Measurements from ENCODE around the gene PRDX5. TPM values are rescaled to one million over a fixed set of nuclear protein-coding genes. Genes with fewer than 3 reads are reported as not detected.

PRDX5 gene
- total and polyA plus RNA-seq, 9 of the 15 experiments (the other 6 are each of a cell fraction or from before 2014, with no cell fraction given) = 40.8 to 327 (median 204) TPM

GRCh38 chr11:64358907-64359711, 41.2 kb downstream of the PRDX5 start, which contains the start of gene RPS6KA4 (continued):
- TF ChIP-seq, protein P1, sequence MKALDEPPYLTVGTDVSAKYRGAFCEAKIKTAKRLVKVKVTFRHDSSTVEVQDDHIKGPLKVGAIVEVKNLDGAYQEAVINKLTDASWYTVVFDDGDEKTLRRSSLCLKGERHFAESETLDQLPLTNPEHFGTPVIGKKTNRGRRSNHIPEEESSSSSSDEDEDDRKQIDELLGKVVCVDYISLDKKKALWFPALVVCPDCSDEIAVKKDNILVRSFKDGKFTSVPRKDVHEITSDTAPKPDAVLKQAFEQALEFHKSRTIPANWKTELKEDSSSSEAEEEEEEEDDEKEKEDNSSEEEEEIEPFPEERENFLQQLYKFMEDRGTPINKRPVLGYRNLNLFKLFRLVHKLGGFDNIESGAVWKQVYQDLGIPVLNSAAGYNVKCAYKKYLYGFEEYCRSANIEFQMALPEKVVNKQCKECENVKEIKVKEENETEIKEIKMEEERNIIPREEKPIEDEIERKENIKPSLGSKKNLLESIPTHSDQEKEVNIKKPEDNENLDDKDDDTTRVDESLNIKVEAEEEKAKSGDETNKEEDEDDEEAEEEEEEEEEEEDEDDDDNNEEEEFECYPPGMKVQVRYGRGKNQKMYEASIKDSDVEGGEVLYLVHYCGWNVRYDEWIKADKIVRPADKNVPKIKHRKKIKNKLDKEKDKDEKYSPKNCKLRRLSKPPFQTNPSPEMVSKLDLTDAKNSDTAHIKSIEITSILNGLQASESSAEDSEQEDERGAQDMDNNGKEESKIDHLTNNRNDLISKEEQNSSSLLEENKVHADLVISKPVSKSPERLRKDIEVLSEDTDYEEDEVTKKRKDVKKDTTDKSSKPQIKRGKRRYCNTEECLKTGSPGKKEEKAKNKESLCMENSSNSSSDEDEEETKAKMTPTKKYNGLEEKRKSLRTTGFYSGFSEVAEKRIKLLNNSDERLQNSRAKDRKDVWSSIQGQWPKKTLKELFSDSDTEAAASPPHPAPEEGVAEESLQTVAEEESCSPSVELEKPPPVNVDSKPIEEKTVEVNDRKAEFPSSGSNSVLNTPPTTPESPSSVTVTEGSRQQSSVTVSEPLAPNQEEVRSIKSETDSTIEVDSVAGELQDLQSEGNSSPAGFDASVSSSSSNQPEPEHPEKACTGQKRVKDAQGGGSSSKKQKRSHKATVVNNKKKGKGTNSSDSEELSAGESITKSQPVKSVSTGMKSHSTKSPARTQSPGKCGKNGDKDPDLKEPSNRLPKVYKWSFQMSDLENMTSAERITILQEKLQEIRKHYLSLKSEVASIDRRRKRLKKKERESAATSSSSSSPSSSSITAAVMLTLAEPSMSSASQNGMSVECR (CRISPR knock-in tag; IDR thresholded peaks at IDR 0.05) = peak; percentile 20; the same call in 1 of the 2 replicates
- TF ChIP-seq, protein P2, sequence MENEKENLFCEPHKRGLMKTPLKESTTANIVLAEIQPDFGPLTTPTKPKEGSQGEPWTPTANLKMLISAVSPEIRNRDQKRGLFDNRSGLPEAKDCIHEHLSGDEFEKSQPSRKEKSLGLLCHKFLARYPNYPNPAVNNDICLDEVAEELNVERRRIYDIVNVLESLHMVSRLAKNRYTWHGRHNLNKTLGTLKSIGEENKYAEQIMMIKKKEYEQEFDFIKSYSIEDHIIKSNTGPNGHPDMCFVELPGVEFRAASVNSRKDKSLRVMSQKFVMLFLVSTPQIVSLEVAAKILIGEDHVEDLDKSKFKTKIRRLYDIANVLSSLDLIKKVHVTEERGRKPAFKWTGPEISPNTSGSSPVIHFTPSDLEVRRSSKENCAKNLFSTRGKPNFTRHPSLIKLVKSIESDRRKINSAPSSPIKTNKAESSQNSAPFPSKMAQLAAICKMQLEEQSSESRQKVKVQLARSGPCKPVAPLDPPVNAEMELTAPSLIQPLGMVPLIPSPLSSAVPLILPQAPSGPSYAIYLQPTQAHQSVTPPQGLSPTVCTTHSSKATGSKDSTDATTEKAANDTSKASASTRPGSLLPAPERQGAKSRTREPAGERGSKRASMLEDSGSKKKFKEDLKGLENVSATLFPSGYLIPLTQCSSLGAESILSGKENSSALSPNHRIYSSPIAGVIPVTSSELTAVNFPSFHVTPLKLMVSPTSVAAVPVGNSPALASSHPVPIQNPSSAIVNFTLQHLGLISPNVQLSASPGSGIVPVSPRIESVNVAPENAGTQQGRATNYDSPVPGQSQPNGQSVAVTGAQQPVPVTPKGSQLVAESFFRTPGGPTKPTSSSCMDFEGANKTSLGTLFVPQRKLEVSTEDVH (IDR thresholded peaks at IDR 0.05; ENCODE audit: low read depth, partially characterized antibody) = no peak
- TF ChIP-seq REST (IDR thresholded peaks at IDR 0.05; ENCODE audit: borderline replicate concordance) (peak; percentile 93), REST (CRISPR knock-in tag; IDR thresholded peaks at IDR 0.05; ENCODE audit: low read depth) (no peak), USF1 (CRISPR knock-in tag; IDR thresholded peaks at IDR 0.05) (no peak; the same call in 1 of the 2 replicates), HNRNPL (IDR thresholded peaks at IDR 0.05; ENCODE audit: low read depth, low read length) (peak; percentile 96), POLR2B (IDR thresholded peaks at IDR 0.05; ENCODE audit: low read depth, partially characterized antibody) (peak; percentile 34), NONO (IDR thresholded peaks at IDR 0.05; ENCODE audit: low read depth in 2 of 2, low read length in 1 of 2) (peak in 1 of 2 experiments; percentile 77; a peak in 2 of 4 replicates), KDM5B (IDR thresholded peaks at IDR 0.05; ENCODE audit: insufficient replicate concordance, low read depth, low read length) (peak; percentile 78)
